Panc1 (cell line): Measurements from ENCODE around the gene MEGF9. TPM values are rescaled to one million over a fixed set of nuclear protein-coding genes. Genes with fewer than 3 reads are reported as not detected.

Source experiments
- ATAC-seq: fragments of 200-7000 bp; cut with Tn5 transposase; 2 replicates; pipeline ENCODE4 v1.9.1; 2020; ENCODE audit warnings: mild to moderate bottlenecking, moderate library complexity
- BruUV-seq: library from RNA; stranded (reverse); fragments of 400-500 nt; replicated peaks from 2 replicates; lab custom pipeline; 2021; lab: Mats Ljungman, UMichigan
- CTCF ChIA-PET: fragments of 300-600 bp; sonication (Branson Sonifier 250); formaldehyde crosslinking; loops from one replicate; lab custom pipeline; 2022; ENCODE audit warnings: antibody characterized with exemption; lab: Charles Lee
- POLR2A ChIA-PET: fragments of 300-600 bp; sonication (Branson Sonifier 250); formaldehyde crosslinking; loops from one replicate; lab custom pipeline; 2022; ENCODE audit warnings: antibody characterized with exemption; lab: Charles Lee
- DNase-seq: peaks from one replicate; pipeline ENCODE4 v3.0.0-alpha.2; 2010; ENCODE audit warnings: low read depth, low spot score
- H3K27ac ChIP-seq: 2 replicates; pipeline ENCODE4 v1.5.1; 2011; ENCODE audit warnings: mild to moderate bottlenecking, low read length, inconsistent platforms
- H3K27me3 ChIP-seq: fragments of 200-500 bp; sonication (Bioruptor generic); 2 replicates; pipeline ENCODE4 v1.6.0; 2014; ENCODE audit warnings: low read length, inconsistent platforms; ENCODE audit not compliant: control insufficient read depth, insufficient read depth
- H3K36me3 ChIP-seq: fragments of 200-500 bp; sonication (Bioruptor generic); 2 replicates; pipeline ENCODE4 v1.5.1; 2014; ENCODE audit warnings: inconsistent platforms, mild to moderate bottlenecking, low read length, moderate library complexity; ENCODE audit not compliant: control insufficient read depth, insufficient read depth
- H3K4me1 ChIP-seq: 2 replicates; pipeline ENCODE4 v1.5.1; 2011; ENCODE audit warnings: inconsistent platforms, mild to moderate bottlenecking, low read length, moderate library complexity; ENCODE audit not compliant: control insufficient read depth, insufficient read depth
- H3K4me3 ChIP-seq, 2 experiments: 2 replicates each; pipeline ENCODE4 v1.5.1; 2011 to 2012; ENCODE audit warnings: low read depth in 2 of 2, low read length in 2 of 2, mild to moderate bottlenecking in 2 of 2, inconsistent platforms in 1 of 2, moderate library complexity in 1 of 2
- H3K9me3 ChIP-seq: fragments of 200-500 bp; sonication (Bioruptor generic); 2 replicates; pipeline ENCODE4 v1.5.1; 2014; ENCODE audit warnings: low read depth, mild to moderate bottlenecking, inconsistent platforms, low read length, moderate library complexity; ENCODE audit not compliant: control insufficient read depth, insufficient read depth
- CTCF ChIP-seq: fragments of 450-650 bp; IDR thresholded peaks from 2 replicates; pipeline ENCODE4 v1.5.1; 2017; ENCODE audit warnings: mild to moderate bottlenecking
- POLR2AphosphoS5 ChIP-seq: IDR thresholded peaks from 2 replicates; pipeline ENCODE4 v1.6.1; 2012; ENCODE audit warnings: mild to moderate bottlenecking, low read depth, low read length, moderate library complexity
- REST ChIP-seq, 2 experiments: IDR thresholded peaks; 2 replicates each; pipeline ENCODE4 v1.6.1; 2011 to 2012; ENCODE audit warnings: low read depth in 2 of 2, control low read depth in 1 of 2, low read length in 1 of 2, mild to moderate bottlenecking in 1 of 2, moderate library complexity in 1 of 2; ENCODE audit not compliant: insufficient read depth in 1 of 2
- SIN3A ChIP-seq: IDR thresholded peaks from 2 replicates; pipeline ENCODE4 v1.6.1; 2012; ENCODE audit warnings: low read depth, mild to moderate bottlenecking, low read length, moderate library complexity, borderline replicate concordance; ENCODE audit not compliant: insufficient read depth
- TCF7L2 ChIP-seq: IDR thresholded peaks from 2 replicates; pipeline ENCODE4 v1.6.1; 2011; ENCODE audit warnings: mild to moderate bottlenecking, low read depth, low read length, inconsistent platforms
- in situ Hi-C: cut with HindIII; loops from 2 replicates; pipeline ENCODE4 v1.10.0; 2016; ENCODE audit warnings: low sequenced_read_pairs, low pct_unique_long_range_greater_than_20kb
- intact Hi-C: fragments of 100-400 bp; cut with micrococcal nuclease; formaldehyde crosslinking; loops from one replicate; pipeline ENCODE4 v1.10.0; 2022; ENCODE audit not compliant: unreplicated experiment
- total RNA-seq: library from RNA; stranded (reverse); gene quantifications from one replicate; pipeline ENCODE4 v1.2.1, GENCODE V29; 2021; ENCODE audit not compliant: unreplicated experiment

MEGF9 gene
- total RNA-seq, 1 experiment from 2014 or later = 6.3 TPM

GRCh38 chr9:120570296-120570695 lies 144.0 kb downstream of the MEGF9 start:
- in situ Hi-C loops = no loop called here
- Histone ChIP-seq H3K4me3 (no peak overlapping the region), H3K27me3 (no peaks in the 10 kb centered on the region), H3K27ac (no peak overlapping the region), H3K4me1 (no peaks in the 10 kb centered on the region; the same call in 1 of the 2 replicates), H3K36me3 (no peaks in the 10 kb centered on the region; the same call in 1 of the 2 replicates), H3K9me3 (no peaks in the 10 kb centered on the region)
- no peak for ATAC-seq
- ChIA-PET POLR2A (no interaction called here), CTCF (no interaction called here)
- TF ChIP-seq POLR2AphosphoS5 = no peak
- no peak for TF ChIP-seq SIN3A
- TF ChIP-seq REST (IDR thresholded peaks at IDR 0.05; ENCODE audit: insufficient read depth in 1 of 2, low read depth in 2 of 2, low read length in 1 of 2) = no peak
- TF ChIP-seq TCF7L2 = no peak
- no peak for TF ChIP-seq CTCF
- intact Hi-C loops = no loop called here
- DNase-seq = no peak
- BruUV-seq = no TSS peak

- CTCF ChIA-PET = no interaction called here
- intact Hi-C loops (no loop called here), in situ Hi-C loops (no loop called here)
- H3K27ac ChIP-seq = no peak overlapping the region
- no peak for DNase-seq
- POLR2A ChIA-PET = no interaction called here
- no TSS peak for BruUV-seq
- no peak overlapping the region for H3K4me3 ChIP-seq
- H3K4me1 ChIP-seq = no peaks in the 10 kb centered on the region; the same call in 1 of the 2 replicates
- no peak for ATAC-seq
- no peak for TF ChIP-seq REST (IDR thresholded peaks at IDR 0.05; ENCODE audit: insufficient read depth in 1 of 2, low read depth in 2 of 2, low read length in 1 of 2)
- TF ChIP-seq SIN3A = no peak
- TF ChIP-seq CTCF = 0 out of 2 replicates have a peak, but pooled peaks have one; percentile 3
- TF ChIP-seq POLR2AphosphoS5 = no peak
- H3K27me3 ChIP-seq = no peaks in the 10 kb centered on the region
- no peaks in the 10 kb centered on the region for H3K9me3 ChIP-seq
- H3K36me3 ChIP-seq = no peaks in the 10 kb centered on the region; the same call in 1 of the 2 replicates
These were observed 144.7 kb downstream of the MEGF9 start for GRCh38 chr9:120569556-120569955.
